ENCODE data around the gene BCL10.

GRCh38 chr1:85216697-85217096, 59.7 kb downstream of the BCL10 start:
- TF ChIP-seq CTCF (IDR thresholded peaks at IDR 0.05; ENCODE audit: borderline replicate concordance, extremely low read depth, low read length, poor library complexity, severe bottlenecking) (no peak), EZH2 (IDR thresholded peaks at IDR 0.05; ENCODE audit: borderline replicate concordance, low read depth, low read length, severe bottlenecking) (no peak)
